Gastrocnemius medialis (tissue), 4 donors: ENCODE measurements around the gene TMEM101.

Source experiments
- CTCF ChIP-seq, 5 experiments: fragments of 450-650 bp in 3 of 5; fragments of 200-600 bp in 2 of 5; sonication (generic) in 2 of 5; IDR thresholded peaks in 4 of 5; conservative IDR thresholded peaks in 1 of 5; 1 replicate in 4 of 5; 2 replicates in 1 of 5; pipeline ENCODE4 v1.5.1; 2016 to 2019; ENCODE audit warnings: antibody characterized with exemption in 5 of 5, mild to moderate bottlenecking in 3 of 5, moderate library complexity in 3 of 5
- POLR2A ChIP-seq, 2 donors: fragments of 450-650 bp; IDR thresholded peaks; one replicate each; pipeline ENCODE4 v1.6.1; 2017; ENCODE audit warnings: antibody characterized with exemption in 2 of 2, mild to moderate bottlenecking in 2 of 2, moderate library complexity in 2 of 2

- TF ChIP-seq CTCF (IDR thresholded peaks at IDR 0.05 in 4 of 5, conservative IDR thresholded peaks at IDR 0.05 in 1 of 5), result no peak
- TF ChIP-seq POLR2A (IDR thresholded peaks at IDR 0.05), result no peak
Observed at GRCh38 chr17:44008205-44008909, 6.4 kb downstream of the TMEM101 start.
